ENCODE data around the gene TRAPPC10.
"Not testable (repeated sequence)": the region's sequence is repeated elsewhere in the genome, so short reads cannot be mapped to it uniquely, and the experiment has no call there.

- TF ChIP-seq YY1 (IDR thresholded peaks at IDR 0.05; ENCODE audit: insufficient read depth, insufficient read length); ZNF274 (IDR thresholded peaks at IDR 0.05; ENCODE audit: low read depth, low read length); SUZ12 (IDR thresholded peaks at IDR 0.05; ENCODE audit: extremely low read depth, insufficient read depth, insufficient read length): not testable (repeated sequence)
Observed at GRCh38 chr21:44140552-44140932, 128.4 kb downstream of the TRAPPC10 start.

Measured in NT2/D1 (cell line).